ENCODE data around the gene JARID2.

JARID2 gene

GRCh38 chr6:15547400-15547799 lies 301.5 kb downstream of the JARID2 start:
- Histone ChIP-seq H3K9me2 (replicated peaks; ENCODE audit: insufficient read depth, low read length) (no peaks in the 10 kb centered on the region), H3K27ac (ENCODE audit: low read length) (no peak overlapping the region), H3K9ac (ENCODE audit: low read length) (no peak overlapping the region), H3F3A (ENCODE audit: insufficient read depth, low read length) (no peaks in the 10 kb centered on the region), H4K20me1 (ENCODE audit: insufficient read depth, low read length) (no peaks in the 10 kb centered on the region), H3K4me3 (ENCODE audit: low read length) (no peak overlapping the region), H3K4me2 (ENCODE audit: low read depth, low read length) (no peak overlapping the region), H3K36me3 (replicated peaks; ENCODE audit: insufficient read depth, low read length) (no peaks in the 10 kb centered on the region), H3K27me3 (replicated peaks; ENCODE audit: insufficient read depth, low read length) (no peaks in the 10 kb centered on the region), H3K9me3 (replicated peaks; ENCODE audit: insufficient read depth, low read length) (no peaks in the 10 kb centered on the region), H3K4me1 (ENCODE audit: low read length) (no peaks in the 10 kb centered on the region), H3K79me2 (ENCODE audit: low read length) (peaks cover 8% of the 10 kb centered on the region; the same call in 1 of the 2 replicates), H2AFZ (ENCODE audit: low read length) (no peak overlapping the region)
- no peak for DNase-seq
- no peak for TF ChIP-seq CTCF (IDR thresholded peaks at IDR 0.05; ENCODE audit: low read length)
- no peak for TF ChIP-seq EZH2phosphoT487 (IDR thresholded peaks at IDR 0.05; ENCODE audit: low read length)
- TF ChIP-seq EZH2 (optimal IDR thresholded peaks at IDR 0.05; ENCODE audit: low read depth, low read length): no peak

- no peaks in the 10 kb centered on the region for H3F3A ChIP-seq (ENCODE audit: insufficient read depth, low read length)
These were observed 303.5 kb downstream of the JARID2 start for GRCh38 chr6:15549371-15549770.

GRCh38 chr6:15550546-15551123 lies 304.8 kb downstream of the JARID2 start:
- no peak overlapping the region for H3K4me2 ChIP-seq (ENCODE audit: low read depth, low read length)
- H3K27ac ChIP-seq (ENCODE audit: low read length): no peak overlapping the region

More at GRCh38 chr6:15549371-15549770, 303.5 kb downstream of the JARID2 start:
- H3K9ac ChIP-seq (ENCODE audit: low read length): no peak overlapping the region
- H3K27me3 ChIP-seq (replicated peaks; ENCODE audit: insufficient read depth, low read length): no peaks in the 10 kb centered on the region
- H3K9me3 ChIP-seq (replicated peaks; ENCODE audit: insufficient read depth, low read length): no peaks in the 10 kb centered on the region
- no peak overlapping the region for H3K4me3 ChIP-seq (ENCODE audit: low read length)
- no peak for DNase-seq
- no peak overlapping the region for H3K27ac ChIP-seq (ENCODE audit: low read length)
- TF ChIP-seq EZH2phosphoT487 (IDR thresholded peaks at IDR 0.05; ENCODE audit: low read length) (no peak), CTCF (IDR thresholded peaks at IDR 0.05; ENCODE audit: low read length) (no peak), EZH2 (optimal IDR thresholded peaks at IDR 0.05; ENCODE audit: low read depth, low read length) (no peak)
- H2AFZ ChIP-seq (ENCODE audit: low read length): no peak overlapping the region
- H3K9me2 ChIP-seq (replicated peaks; ENCODE audit: insufficient read depth, low read length): no peaks in the 10 kb centered on the region
- H4K20me1 ChIP-seq (ENCODE audit: insufficient read depth, low read length): no peaks in the 10 kb centered on the region
- H3K4me1 ChIP-seq (ENCODE audit: low read length): no peaks in the 10 kb centered on the region
- H3K79me2 ChIP-seq (ENCODE audit: low read length): peaks cover 8% of the 10 kb centered on the region; the same call in 1 of the 2 replicates
- no peak overlapping the region for H3K4me2 ChIP-seq (ENCODE audit: low read depth, low read length)
- H3K36me3 ChIP-seq (replicated peaks; ENCODE audit: insufficient read depth, low read length): no peaks in the 10 kb centered on the region

More at GRCh38 chr6:15550546-15551123, 304.8 kb downstream of the JARID2 start:
- Histone ChIP-seq H2AFZ (ENCODE audit: low read length) (no peak overlapping the region), H3K27me3 (replicated peaks; ENCODE audit: insufficient read depth, low read length) (no peaks in the 10 kb centered on the region), H4K20me1 (ENCODE audit: insufficient read depth, low read length) (no peaks in the 10 kb centered on the region), H3K9me3 (replicated peaks; ENCODE audit: insufficient read depth, low read length) (no peaks in the 10 kb centered on the region), H3K9ac (ENCODE audit: low read length) (no peak overlapping the region), H3K4me3 (ENCODE audit: low read length) (no peak overlapping the region), H3F3A (ENCODE audit: insufficient read depth, low read length) (no peaks in the 10 kb centered on the region), H3K9me2 (replicated peaks; ENCODE audit: insufficient read depth, low read length) (no peaks in the 10 kb centered on the region), H3K4me1 (ENCODE audit: low read length) (no peaks in the 10 kb centered on the region), H3K36me3 (replicated peaks; ENCODE audit: insufficient read depth, low read length) (no peaks in the 10 kb centered on the region), H3K79me2 (ENCODE audit: low read length) (peaks cover 8% of the 10 kb centered on the region; the same call in 1 of the 2 replicates)
- TF ChIP-seq EZH2phosphoT487 (IDR thresholded peaks at IDR 0.05; ENCODE audit: low read length): no peak
- no peak for TF ChIP-seq EZH2 (optimal IDR thresholded peaks at IDR 0.05; ENCODE audit: low read depth, low read length)
- TF ChIP-seq CTCF (IDR thresholded peaks at IDR 0.05; ENCODE audit: low read length): no peak
- DNase-seq: no peak
